ENCODE measurements around the gene BCAP31. TPM values are rescaled to one million over a fixed set of nuclear protein-coding genes. Genes with fewer than 3 reads are reported as not detected.

BCAP31 gene
- total RNA-seq, 1 donor from 2014 or later, result 124 TPM

Other genes starting within 250 kb of the BCAP31 start
- 115 TPM for gene BGN, start 229.4 kb downstream of the BCAP31 start, total RNA-seq
- 0.09 TPM for gene ATP2B3, start 206.7 kb downstream of the BCAP31 start, total RNA-seq
- 11.9 TPM for gene CCNQ, start 125.2 kb downstream of the BCAP31 start, total RNA-seq
- gene DUSP9, start 77.2 kb downstream of the BCAP31 start, total RNA-seq, result 0.13 TPM
- 1.6 TPM for gene PNCK, start 50.6 kb downstream of the BCAP31 start, total RNA-seq
- 23.2 TPM for gene SLC6A8, start 36.5 kb downstream of the BCAP31 start, total RNA-seq
- 10.1 TPM for gene ABCD1, start 469 bp upstream of the BCAP31 start, total RNA-seq
- gene PLXNB3, start 39.9 kb upstream of the BCAP31 start, total RNA-seq, result 73.1 TPM
- gene SRPK3, start 56.7 kb upstream of the BCAP31 start, total RNA-seq, result 1.1 TPM
- gene IDH3G, start 70.0 kb upstream of the BCAP31 start, total RNA-seq, result 39.9 TPM
- 110 TPM for gene SSR4, start 70.3 kb upstream of the BCAP31 start, total RNA-seq
- 36.6 TPM for gene PDZD4, start 106.2 kb upstream of the BCAP31 start, total RNA-seq
- gene L1CAM, start 161.8 kb upstream of the BCAP31 start, total RNA-seq, result 83.2 TPM
- gene AVPR2, start 180.3 kb upstream of the BCAP31 start, total RNA-seq, result 5.6 TPM
- gene ARHGAP4, start 201.9 kb upstream of the BCAP31 start, total RNA-seq, result 50.7 TPM
- gene NAA10, start 210.7 kb upstream of the BCAP31 start, total RNA-seq, result 73.6 TPM
- 23.0 TPM for gene RENBP, start 220.3 kb upstream of the BCAP31 start, total RNA-seq
- 42.2 TPM for gene HCFC1, start 247.4 kb upstream of the BCAP31 start, total RNA-seq
- 10.3 TPM for gene TMEM187, start 248.4 kb upstream of the BCAP31 start, total RNA-seq

Measured in sciatic nerve (tissue), 1 donor.